ENCODE data around the gene SDHB. TPM values are rescaled to one million over a fixed set of nuclear protein-coding genes. Genes with fewer than 3 reads are reported as not detected.

The SDHB gene
- total and polyA plus RNA-seq, 2 of the 13 experiments (the other 11 are each of a cell fraction or from before 2014, with no cell fraction given): 136 to 142 TPM

- TF ChIP-seq SNAPC2 (CRISPR knock-in tag; IDR thresholded peaks at IDR 0.05) (no peak), KDM4B (CRISPR knock-in tag; IDR thresholded peaks at IDR 0.05) (no peak), ZMYM2 (CRISPR knock-in tag; IDR thresholded peaks at IDR 0.05) (peak; percentile 72), RAD51 (IDR thresholded peaks at IDR 0.05; ENCODE audit: borderline replicate concordance) (no peak), BRCA1 (CRISPR knock-in tag; IDR thresholded peaks at IDR 0.05) (no peak), ZNF430 (CRISPR knock-in tag; IDR thresholded peaks at IDR 0.05) (no peak), ZNF672 (CRISPR knock-in tag; IDR thresholded peaks at IDR 0.05) (no peak), JUND (CRISPR knock-in tag; IDR thresholded peaks at IDR 0.05) (no peak), KLF11 (CRISPR knock-in tag; IDR thresholded peaks at IDR 0.05) (no peak), ZBTB40 (IDR thresholded peaks at IDR 0.05) (no peak), ZBTB40 (CRISPR knock-in tag; IDR thresholded peaks at IDR 0.05) (no peak), ZBTB39 (CRISPR knock-in tag; IDR thresholded peaks at IDR 0.05) (no peak), CTCF (CRISPR knock-in tag; IDR thresholded peaks at IDR 0.05) (peak; percentile 34), ZSCAN21 (CRISPR knock-in tag; IDR thresholded peaks at IDR 0.05; ENCODE audit: borderline replicate concordance) (no peak), ZMYM3 (CRISPR knock-in tag; IDR thresholded peaks at IDR 0.05) (peak; percentile 48; the same call in 1 of the 2 replicates), ZNF580 (CRISPR knock-in tag; IDR thresholded peaks at IDR 0.05; ENCODE audit: borderline replicate concordance, low read depth) (no peak), HOXA7 (CRISPR knock-in tag; IDR thresholded peaks at IDR 0.05) (no peak), FLYWCH1 (CRISPR knock-in tag; IDR thresholded peaks at IDR 0.05) (no peak)
Measured at GRCh38 chr1:17075470-17076255, 21.8 kb upstream of the SDHB start (continued).

Measured in HepG2 (cell line).